GM19395 (cell line): ENCODE measurements around the gene KBTBD8.
A peak's percentile ranks its signal among the peaks of the same experiment; 100 is the strongest.

Experiments used
- ATAC-seq: cut with Tn5 transposase; IDR thresholded peaks from one replicate; pipeline ENCODE4 v1.9.1; 2021; ENCODE audit warnings: mild to moderate bottlenecking, moderate library complexity; ENCODE audit not compliant: unreplicated experiment

Gene KBTBD8, protein sequence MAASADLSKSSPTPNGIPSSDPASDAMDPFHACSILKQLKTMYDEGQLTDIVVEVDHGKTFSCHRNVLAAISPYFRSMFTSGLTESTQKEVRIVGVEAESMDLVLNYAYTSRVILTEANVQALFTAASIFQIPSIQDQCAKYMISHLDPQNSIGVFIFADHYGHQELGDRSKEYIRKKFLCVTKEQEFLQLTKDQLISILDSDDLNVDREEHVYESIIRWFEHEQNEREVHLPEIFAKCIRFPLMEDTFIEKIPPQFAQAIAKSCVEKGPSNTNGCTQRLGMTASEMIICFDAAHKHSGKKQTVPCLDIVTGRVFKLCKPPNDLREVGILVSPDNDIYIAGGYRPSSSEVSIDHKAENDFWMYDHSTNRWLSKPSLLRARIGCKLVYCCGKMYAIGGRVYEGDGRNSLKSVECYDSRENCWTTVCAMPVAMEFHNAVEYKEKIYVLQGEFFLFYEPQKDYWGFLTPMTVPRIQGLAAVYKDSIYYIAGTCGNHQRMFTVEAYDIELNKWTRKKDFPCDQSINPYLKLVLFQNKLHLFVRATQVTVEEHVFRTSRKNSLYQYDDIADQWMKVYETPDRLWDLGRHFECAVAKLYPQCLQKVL

DNA sequence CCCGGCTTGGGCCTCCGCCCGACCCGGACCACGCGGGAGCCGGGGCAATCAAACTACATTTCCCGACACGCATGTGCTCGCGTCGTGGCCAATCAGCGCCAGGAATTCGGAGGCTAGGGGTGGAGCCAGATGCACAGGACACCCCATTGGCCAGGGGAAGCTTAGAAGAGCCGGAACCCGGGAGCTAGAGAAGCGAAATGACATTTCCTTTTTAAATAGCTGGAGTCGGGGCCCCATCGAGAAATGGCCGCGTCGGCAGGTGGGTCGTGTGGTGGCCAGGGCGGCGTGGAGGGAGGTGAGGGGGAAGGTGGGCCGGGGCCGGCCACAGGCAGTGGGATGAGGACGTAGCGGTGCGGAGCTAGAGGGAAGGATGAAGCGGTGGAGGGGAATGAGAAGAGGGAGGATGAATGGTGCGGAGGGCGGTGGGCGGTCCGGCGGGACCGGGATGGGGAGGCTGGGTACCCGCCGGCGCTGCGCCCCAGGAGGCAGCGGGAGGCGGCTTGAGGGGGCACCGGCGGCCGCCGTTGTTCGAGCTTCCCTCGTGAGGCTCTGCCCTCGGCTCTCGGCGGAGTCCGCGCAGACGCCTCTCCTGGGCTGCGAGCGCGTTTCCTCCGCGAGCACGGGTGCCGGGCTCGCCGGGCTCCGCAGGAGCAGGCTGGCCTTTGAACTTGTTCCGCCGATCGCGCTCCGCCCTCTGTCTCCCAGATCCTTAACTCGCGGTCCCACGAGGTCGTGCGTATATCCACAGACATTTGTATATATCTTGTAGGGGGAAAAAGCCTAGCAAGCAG, at the start of gene KBTBD8:
Gene KBTBD8, plus strand, starts transcription at position 195 of the 791 bp plus-strand sequence. Its CDS starts 49 bp downstream, at position 244.
- peak; percentile 94 for ATAC-seq

DNA sequence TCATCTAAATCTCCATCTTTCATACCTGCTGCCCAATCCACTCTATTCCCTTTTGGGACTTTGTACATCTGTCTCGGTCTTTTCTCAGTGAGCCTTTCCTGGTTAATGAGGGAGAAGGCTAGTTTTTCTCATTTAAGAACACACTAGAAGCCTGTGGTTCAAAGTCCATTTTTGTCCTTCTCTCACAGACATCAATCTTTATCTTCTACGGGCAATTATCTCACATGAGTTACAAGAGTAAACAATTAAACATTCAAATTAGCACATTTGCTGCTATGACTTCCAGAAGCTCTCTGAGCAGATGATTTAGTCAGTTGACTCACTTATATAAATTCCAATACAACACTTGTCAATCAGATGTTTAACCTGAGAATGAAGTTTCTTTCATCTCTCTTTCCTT, 49.3 kb upstream of the KBTBD8 start:
- no peak for ATAC-seq

DNA sequence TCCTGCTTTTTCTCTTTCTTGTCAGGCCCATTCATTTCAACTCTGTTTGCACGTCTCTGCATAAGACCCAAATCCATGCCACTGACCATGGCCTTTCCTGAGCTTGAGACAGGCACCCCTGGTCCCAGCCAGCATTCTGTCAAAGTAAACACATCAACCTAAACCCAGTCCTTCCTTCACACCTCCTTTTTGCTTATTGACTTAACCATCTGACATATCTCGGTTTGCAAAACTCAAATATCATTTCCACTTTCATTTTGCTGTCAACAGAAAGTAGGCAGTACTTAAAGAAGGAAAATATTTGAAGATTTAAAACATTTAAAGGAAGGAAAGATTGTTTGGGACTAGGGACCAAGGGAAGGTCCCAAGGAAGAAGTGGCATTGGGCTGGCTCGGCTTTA, 48.2 kb upstream of the KBTBD8 start:
- ATAC-seq: no peak

DNA sequence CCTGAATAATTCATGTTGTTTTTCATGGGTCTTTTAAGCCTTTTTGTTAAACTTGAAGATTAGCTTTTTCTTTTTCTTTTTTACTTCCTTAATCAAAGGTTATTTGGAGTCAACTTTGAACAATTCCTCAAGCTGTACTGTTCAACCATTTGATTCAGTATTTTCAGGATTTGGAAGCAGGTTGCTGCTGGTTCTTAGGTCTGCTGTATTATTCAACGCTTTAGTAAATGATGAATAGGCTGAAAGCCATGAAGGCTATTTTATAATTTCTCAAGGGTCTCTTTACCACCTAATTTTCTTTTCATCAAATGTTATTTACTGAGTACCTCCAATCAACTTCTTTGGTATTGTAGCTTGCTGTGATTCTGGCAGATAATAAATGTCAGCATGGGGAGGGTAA, 45.8 kb upstream of the KBTBD8 start:
- no peak for ATAC-seq

DNA sequence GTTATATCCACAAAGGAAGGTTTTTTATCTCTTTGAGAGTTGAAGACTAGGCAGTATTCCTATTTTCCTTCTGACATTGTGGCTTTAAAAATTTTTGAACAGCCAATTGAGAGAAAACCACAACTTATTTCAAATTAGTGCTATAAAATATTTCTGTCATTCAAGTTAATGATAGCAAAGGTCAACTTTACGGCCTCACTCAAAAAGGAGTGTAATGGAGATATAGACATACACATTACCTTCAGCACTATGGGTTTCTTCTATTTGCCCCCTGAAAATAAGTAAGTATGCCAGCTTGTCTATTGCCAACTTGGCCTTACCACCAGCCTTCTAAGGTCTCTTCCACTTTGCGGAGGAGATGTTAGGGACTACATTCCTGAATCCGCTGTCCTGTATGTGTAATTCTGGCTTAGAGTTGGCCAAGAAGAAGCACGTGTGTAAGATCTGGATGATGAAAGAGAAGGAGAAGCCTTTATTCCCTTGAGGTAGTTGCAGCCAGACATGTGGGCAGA, 44.1 kb upstream of the KBTBD8 start:
- no peak for ATAC-seq

DNA sequence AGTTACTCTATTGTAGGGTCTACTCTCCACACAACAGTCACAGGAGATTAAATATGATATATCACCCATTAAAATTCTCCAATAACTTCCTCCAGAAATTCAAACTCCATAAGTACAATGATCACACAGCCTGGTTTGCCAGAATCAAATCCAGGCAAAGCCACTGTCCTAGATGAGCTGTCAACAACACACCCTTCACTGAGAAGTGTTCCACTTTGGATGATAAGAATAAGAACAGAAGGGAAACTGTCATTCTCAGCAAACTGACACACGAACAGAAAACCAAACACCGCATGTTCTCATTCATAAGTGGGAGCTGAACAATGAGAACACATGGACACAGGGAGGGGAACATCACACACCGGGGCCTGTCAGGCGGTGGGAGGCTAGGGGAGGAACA, 41.4 kb upstream of the KBTBD8 start:
- no peak for ATAC-seq

DNA sequence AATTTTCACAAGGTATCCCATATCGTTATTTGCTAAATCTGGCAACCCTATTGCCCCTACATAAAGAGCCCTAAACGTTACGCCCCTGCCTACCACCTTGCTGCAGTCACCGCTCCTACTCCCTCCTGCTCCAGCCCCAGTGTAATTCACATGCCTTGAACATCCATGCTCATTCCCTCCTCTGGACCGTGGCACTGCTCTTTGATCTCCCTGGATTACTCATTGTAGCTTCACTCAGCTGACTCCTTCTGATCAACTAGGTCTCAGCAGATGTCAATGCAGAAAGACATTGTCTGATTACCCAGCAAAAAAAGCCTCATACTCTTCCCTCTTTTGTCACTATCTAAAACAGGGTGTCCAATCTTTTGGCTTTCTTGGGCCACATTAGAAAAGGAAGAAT, 40.7 kb upstream of the KBTBD8 start:
- no peak for ATAC-seq

DNA sequence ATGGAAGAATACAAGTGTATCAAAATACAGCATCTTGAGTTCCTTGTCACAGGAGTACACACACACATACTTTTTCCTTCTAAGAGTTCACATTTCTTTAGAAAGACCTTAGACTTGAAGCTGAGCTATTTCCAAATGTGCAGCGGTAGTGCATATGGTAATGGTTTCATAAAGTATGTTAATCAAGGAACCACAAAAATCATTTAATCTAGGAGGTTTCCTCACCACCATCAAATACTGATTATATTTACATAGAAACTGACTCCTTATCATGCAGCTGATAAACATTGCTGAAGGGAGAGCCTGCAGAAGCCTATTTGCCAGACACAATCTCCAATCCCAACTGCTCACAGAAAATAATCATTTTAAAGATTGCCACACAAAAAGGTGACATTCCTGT, 40.0 kb upstream of the KBTBD8 start:
- ATAC-seq: no peak

DNA sequence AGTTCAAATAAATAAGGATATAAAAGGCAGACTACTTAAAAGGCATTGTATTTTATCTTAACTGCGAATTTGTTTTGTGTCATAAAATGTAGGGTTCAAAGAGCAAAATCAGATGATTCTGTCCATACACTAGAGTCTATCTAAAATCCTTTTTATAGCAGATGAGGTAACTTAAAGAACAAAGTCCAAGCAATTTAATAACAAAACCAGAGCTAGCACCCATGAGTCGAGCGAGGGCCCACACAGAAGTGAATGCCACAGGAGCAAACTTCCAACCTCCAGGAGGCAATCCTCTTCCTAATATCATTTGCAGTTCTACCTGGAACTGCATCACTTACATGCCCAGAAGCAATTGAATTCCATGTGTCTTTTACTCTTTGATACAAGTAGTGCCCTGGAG, 35.4 kb upstream of the KBTBD8 start:
- no peak for ATAC-seq

DNA sequence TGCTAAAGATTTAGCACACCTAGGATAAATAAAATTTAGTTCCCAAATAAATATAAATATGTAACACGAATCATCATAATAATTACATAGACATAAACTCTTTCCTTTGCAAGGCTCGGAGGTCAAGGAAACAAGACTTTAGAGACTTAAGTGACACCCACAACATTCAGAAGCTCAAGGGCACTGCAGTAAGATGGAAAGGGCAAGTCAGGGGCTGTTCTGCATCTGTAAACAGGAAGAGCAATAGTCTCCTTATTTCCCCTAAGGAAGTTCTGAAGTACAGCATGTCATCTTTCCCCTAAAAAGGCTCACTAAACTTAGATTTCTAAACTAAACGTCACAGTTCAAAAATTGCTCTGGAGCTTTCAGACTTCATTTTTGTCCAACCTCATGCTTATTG, 26.9 kb upstream of the KBTBD8 start:
- no peak for ATAC-seq

DNA sequence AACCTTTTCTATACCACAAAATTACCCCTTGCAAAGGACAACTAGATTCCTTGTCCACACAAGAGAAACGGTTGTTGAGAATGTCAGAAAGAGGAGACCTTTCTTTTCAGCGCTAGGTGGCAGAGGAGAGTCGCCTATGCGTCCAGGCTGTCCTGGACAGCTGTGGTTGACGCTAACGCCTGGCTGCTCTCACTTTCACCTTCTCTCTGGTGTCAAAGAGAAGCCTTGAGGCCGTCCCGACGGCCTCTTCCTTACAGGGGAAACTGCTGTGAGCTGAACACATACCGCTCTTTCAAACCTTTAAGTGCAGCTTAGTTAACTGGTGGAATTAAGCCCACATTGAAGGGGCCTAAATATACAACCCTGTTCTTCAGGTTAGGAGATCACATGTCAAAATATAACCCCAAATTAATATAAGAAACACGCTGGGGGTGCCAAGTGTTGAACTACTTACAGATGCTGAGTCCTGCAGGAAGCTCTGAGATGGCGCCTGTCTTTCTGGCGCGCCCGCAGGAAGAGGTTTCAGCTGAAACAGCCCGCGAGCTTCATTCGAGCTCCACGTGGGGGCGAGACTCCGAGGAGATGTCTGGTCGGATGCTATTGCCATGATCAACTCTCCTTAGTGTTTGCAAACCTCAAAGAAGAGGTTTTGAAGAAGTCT, 26.1 kb upstream of the KBTBD8 start:
- peak; percentile 100 for ATAC-seq

DNA sequence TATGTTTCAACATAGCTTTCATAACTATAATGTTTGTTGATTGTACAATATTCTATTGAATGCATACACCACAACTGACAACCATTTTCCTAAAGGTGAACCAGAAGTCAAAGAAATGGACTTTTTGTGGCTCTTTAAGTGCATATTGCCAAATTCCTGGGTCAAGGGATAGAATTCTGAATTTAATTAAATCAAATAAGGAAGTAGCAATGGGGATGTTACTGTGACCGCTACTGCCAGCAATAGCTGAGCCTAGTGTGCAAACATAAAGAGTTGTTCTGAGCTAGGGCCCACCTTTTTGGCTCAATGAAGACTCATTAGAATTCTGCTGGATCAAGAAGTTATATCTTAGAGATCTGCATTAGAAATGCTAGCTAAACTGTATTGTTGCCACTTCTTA, 17.3 kb upstream of the KBTBD8 start:
- ATAC-seq: no peak

DNA sequence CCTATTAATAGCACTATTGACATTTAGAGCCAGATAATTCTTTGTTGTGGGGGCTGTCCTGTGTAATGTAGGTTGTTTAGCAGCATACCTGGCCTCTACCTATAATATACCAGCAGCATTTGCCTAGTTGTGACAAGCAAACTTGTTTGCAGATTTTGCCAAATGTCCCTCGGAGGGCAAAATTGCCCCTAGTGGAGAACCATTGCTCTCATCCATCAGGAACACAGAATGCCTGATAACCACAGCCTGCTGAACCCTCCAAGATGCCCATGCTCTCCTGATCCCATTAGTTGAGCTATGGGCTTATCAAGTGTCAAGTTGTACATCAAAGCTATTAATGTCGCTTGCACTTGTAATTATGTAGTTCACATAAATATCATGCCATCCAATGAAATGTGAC, 15.0 kb upstream of the KBTBD8 start:
- ATAC-seq: no peak

DNA sequence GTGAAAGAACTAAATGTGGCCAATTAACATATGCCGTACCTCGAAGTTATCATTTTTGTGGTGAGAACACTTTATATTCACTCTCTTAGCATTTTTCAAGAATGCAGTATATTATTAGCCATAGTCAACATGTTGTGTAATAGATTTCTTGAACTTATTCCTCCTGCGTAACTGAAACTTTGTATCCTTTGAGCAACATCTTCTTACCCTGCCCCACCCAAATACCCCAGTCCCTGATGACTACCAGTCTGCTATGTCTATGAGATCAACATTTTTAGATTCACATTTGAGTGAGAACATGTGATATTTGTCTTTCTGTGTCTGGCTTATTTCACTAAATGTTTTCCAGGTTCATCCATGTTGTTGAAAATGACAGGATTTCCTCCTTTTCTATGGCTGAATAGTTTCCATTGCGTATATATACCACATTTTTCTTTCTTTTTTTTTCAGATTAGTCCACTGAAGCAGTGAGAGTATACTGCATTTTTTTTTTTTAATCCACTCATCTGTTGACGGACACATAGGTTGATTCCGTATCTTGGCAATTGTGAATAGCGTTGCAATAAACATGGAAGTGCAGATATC, 12.7 kb upstream of the KBTBD8 start:
- ATAC-seq: no peak

DNA sequence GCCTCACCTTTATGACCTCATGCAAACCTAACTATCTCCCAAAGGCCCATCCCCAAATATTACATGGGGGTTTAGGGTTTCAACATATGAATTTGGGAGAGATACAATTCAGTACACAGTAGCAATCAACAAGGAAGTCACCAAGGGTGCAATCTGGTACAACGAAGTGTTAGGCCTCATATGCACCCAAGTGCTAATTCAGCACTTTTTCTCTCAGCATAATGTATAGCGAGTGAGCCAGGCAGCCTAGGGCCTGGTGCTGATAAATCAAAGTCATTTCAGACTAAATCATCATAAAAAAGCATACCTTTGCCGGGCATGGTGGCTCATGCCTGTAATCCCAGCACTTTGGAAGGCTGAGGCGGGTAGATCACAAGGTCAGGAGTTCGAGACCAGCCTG, 11.7 kb upstream of the KBTBD8 start:
- ATAC-seq: no peak

DNA sequence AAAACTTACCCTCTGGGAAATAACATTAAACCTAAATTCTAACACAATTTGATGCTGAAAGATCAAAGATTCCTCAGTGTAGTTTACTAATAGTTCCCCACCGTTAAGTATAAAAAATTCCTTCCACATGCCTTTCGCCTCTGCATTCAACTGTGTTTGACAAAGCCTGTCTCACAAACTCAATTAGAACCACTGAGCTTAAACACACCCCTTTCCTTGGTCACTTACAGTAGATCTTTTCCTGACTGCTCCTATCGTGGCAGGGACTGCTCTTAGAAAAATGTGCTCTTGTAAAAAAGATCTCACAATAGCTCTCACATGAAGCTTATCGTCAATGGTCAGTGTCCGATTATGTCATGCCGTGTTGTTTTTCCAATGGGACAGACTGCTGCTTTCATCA, 8.9 kb upstream of the KBTBD8 start:
- ATAC-seq: no peak

DNA sequence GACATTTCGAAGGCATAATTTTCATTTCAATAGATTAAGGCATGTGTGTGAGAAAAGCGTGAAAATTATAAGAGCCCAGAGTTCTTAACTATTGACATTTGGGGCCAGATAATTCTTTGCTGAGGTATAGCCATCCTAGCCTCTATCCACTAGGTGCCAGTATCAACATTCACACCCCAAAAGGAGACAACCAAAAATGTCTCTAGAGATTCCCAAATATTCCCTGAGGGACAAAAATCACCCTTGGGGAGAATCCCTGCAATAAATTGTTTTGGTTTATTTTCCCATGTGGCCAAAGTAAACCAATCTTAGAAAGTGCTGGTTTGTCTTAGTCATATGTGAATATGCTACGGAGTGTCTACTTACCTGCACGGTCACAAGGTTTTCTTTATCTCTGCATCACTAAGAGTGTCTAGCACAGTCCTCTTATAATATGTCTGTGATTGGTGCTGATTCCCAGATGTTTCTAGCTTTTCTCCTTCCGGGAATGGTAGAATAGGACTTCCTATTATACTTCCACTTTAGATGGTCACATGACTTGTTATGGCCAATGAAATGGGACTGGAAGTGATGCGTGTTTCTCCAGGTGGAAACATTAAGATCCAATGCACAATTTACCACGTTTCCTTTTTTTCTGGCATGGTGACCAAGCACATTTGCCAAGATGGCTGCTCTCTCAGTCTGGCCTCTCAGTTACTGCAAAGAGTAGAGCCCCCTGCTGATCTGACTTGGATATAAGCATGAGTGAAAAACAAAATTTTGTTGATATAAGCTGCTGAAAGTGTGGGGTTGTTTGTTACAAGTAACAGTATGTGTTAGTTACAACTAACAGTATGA, 8.0 kb upstream of the KBTBD8 start:
- peak; percentile 75 for ATAC-seq

DNA sequence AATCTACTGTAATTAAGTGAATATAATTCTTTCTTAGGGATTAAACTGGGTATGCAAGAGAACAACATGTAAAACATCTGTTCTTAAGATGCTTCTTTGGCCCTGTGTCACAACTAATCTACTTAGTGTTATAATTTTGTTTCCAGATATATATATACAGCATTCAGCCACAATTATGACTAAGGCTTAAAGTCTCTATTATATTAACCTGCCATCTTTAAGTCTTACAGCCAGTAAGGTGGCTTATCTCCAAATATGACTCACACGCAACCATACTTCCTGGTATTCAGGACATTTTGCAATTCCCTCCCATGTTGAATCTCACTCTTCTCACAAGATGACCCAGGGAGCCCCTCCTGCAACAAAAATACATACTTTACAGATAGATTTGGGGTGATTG, 6.6 kb upstream of the KBTBD8 start:
- no peak for ATAC-seq

DNA sequence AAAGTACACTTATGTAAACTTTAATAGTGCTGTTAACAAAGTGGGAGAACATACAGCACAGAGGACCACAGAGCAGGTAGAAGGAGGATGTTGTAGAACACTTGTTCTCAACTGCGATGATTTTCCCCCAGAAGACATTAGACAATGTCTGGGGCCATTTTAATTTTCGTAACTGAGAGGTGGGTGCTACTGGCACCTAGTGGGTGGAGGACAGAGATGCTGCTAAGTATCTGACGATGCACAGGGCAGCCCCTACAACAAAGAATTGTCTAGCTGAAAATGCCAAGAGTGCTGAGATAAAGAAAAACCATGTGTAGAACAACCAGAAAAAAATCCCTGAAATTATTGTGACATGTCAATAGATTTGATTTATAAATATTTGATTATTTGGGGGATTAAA, 5.0 kb upstream of the KBTBD8 start:
- ATAC-seq: no peak

DNA sequence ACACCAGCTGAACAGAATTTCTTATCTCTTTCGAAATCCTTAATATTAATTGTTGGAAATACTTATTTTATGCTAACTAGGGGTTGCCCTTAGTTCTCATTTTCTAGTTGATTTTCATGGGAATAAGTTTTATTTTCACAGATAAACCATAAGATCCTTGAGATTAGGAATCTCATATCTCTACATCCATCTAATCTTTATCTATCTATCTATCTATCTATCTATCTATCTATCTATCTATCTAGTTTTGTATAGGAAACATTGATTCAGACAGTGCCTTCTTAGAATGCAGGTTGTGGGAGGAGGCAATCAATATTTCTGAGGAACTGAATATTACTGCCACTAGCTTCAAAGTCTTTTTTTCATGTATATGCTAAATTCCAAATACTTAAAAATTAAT, 3.5 kb upstream of the KBTBD8 start:
- no peak for ATAC-seq
